22Rv1 (cell line): ENCODE measurements around the gene ZDHHC11.
"Not testable (repeated sequence)": the region's sequence is repeated elsewhere in the genome, so short reads cannot be mapped to it uniquely, and the experiment has no call there.

Experiments
- CTCF ChIP-seq: fragments of 450-650 bp; IDR thresholded peaks from 2 replicates; pipeline ENCODE4 v1.5.1; 2017; ENCODE audit warnings: mild to moderate bottlenecking
- ZFX ChIP-seq: fragments of 450-650 bp; IDR thresholded peaks from 2 replicates; pipeline ENCODE4 v1.6.1; 2017; ENCODE audit warnings: antibody characterized with exemption, borderline replicate concordance

GRCh38 chr5:782356-782755, 68.4 kb downstream of the ZDHHC11 start:
- not testable (repeated sequence) for TF ChIP-seq CTCF, ZFX
